HepG2 (cell line): ENCODE data around the gene PEAR1. TPM values are rescaled to one million over a fixed set of nuclear protein-coding genes. Genes with fewer than 3 reads are reported as not detected.

Experiments
- ATAC-seq: fragments of 200-7000 bp; cut with Tn5 transposase; 3 replicates; pipeline ENCODE4 v1.9.1; 2020; ENCODE audit warnings: mild to moderate bottlenecking, moderate library complexity
- BruUV-seq: library from RNA; stranded (reverse); fragments of 400-500 nt; replicated peaks from 2 replicates; lab custom pipeline; 2021; lab: Mats Ljungman, UMichigan
- CTCF ChIA-PET: fragments of 300-600 bp; formaldehyde crosslinking; extraction: SDS; loops from one replicate; lab custom pipeline; 2021; ENCODE audit warnings: low total read pairs, inconsistent platforms, low intra/inter-chr PET ratio; lab: Yijun Ruan, JAX
- POLR2A ChIA-PET: fragments of 350-600 bp; sonication (Branson Sonifier 250); formaldehyde crosslinking; loops from one replicate; lab custom pipeline; 2020; ENCODE audit warnings: antibody characterized with exemption, inconsistent platforms; lab: Yijun Ruan, JAX
- DNase-seq: peaks from one replicate; pipeline ENCODE4 v3.0.0-alpha.2; 2015; ENCODE audit warnings: low spot score
- FAIRE-seq: peaks from 3 replicates; lab custom pipeline; 2011; peaks lifted over from hg19 to GRCh38; lab: Jason Lieb, UNC
- H2AFZ ChIP-seq: one replicate; pipeline ENCODE4 v1.6.1; 2011; ENCODE audit warnings: low read length, inconsistent platforms
- H3K27ac ChIP-seq: fragments of 300-600 bp; 3 replicates; pipeline ENCODE4 v1.8.0; 2011; ENCODE audit warnings: mixed run types, mild to moderate bottlenecking, mixed read lengths, low read length, inconsistent platforms; ENCODE audit not compliant: insufficient read depth; ENCODE audit errors: extremely low read length
- H3K27me3 ChIP-seq, 2 experiments: fragments of 200-600 bp in 1 of 2; 2 replicates in 1 of 2; 3 replicates in 1 of 2; pipeline versions ENCODE4 v1.6.0 to v1.8.0; 2011; ENCODE audit warnings: low read length in 2 of 2, mild to moderate bottlenecking in 2 of 2, moderate library complexity in 2 of 2, inconsistent platforms in 1 of 2; ENCODE audit not compliant: insufficient read depth in 2 of 2, control insufficient read depth in 1 of 2
- H3K36me3 ChIP-seq, 2 experiments: fragments of 200-600 bp in 1 of 2; replicated peaks in 1 of 2; 2 replicates in 1 of 2; 3 replicates in 1 of 2; pipeline versions ENCODE4 v1.5.1 to v1.8.0; 2011; ENCODE audit warnings: low read length in 2 of 2, inconsistent platforms in 1 of 2; ENCODE audit not compliant: insufficient read depth in 2 of 2, control insufficient read depth in 1 of 2
- H3K4me1 ChIP-seq: 2 replicates; pipeline ENCODE4 v1.5.1; 2012; ENCODE audit warnings: low read length, inconsistent platforms; ENCODE audit not compliant: insufficient read depth
- H3K4me2 ChIP-seq: 2 replicates; pipeline ENCODE4 v1.6.0; 2011; ENCODE audit warnings: low read depth, low read length, inconsistent platforms
- H3K4me3 ChIP-seq, 3 experiments: fragments of 200-600 bp in 1 of 3; sonication (generic), shearing (Covaris generic) in 1 of 3; replicated peaks in 1 of 3; 2 replicates each; pipeline ENCODE4 v1.5.1; 2011 to 2016; ENCODE audit warnings: low read length in 3 of 3, inconsistent platforms in 2 of 3, low read depth in 2 of 3, mild to moderate bottlenecking in 2 of 3, control low read depth in 1 of 3, mixed read lengths in 1 of 3; ENCODE audit not compliant: insufficient read depth in 1 of 3
- H3K79me2 ChIP-seq: one replicate; pipeline ENCODE4 v1.6.1; 2011; ENCODE audit warnings: low read length, inconsistent platforms; ENCODE audit not compliant: insufficient read depth
- H3K9ac ChIP-seq: 2 replicates; pipeline ENCODE4 v1.6.0; 2011; ENCODE audit warnings: mild to moderate bottlenecking, low read depth, low read length, inconsistent platforms; ENCODE audit not compliant: insufficient read depth
- H3K9me3 ChIP-seq: 2 replicates; pipeline ENCODE4 v1.5.1; 2012; ENCODE audit warnings: mild to moderate bottlenecking, low read length
- H4K20me1 ChIP-seq: 2 replicates; pipeline ENCODE4 v1.6.0; 2011; ENCODE audit warnings: inconsistent platforms, mild to moderate bottlenecking, low read length, moderate library complexity; ENCODE audit not compliant: insufficient read depth
- IRX3 ChIP-seq: sonication (generic); formaldehyde crosslinking; IDR thresholded peaks from 2 replicates; pipeline ENCODE4 v1.8.1; 2023; ENCODE audit warnings: mild to moderate bottlenecking, low read depth, missing genetic modification reagents, borderline replicate concordance
- KDM2A ChIP-seq: sonication (generic); formaldehyde crosslinking; IDR thresholded peaks from 2 replicates; pipeline ENCODE4 v1.4.0; 2020; ENCODE audit warnings: low read depth, missing genetic modification reagents, borderline replicate concordance
- KDM3A ChIP-seq: IDR thresholded peaks from 2 replicates; pipeline ENCODE4 v1.6.1; 2018; ENCODE audit warnings: low read depth, missing compliant biosample characterization
- NFE2 ChIP-seq: sonication (generic); formaldehyde crosslinking; IDR thresholded peaks from 2 replicates; pipeline ENCODE4 v1.4.0; 2020; ENCODE audit warnings: missing genetic modification reagents
- RAD21 ChIP-seq: fragments of 450-650 bp; formaldehyde crosslinking; IDR thresholded peaks from 2 replicates; pipeline ENCODE4 v1.5.0; 2020; ENCODE audit warnings: mild to moderate bottlenecking
- RCOR2 ChIP-seq: IDR thresholded peaks from 2 replicates; pipeline ENCODE4 v1.6.1; 2016; ENCODE audit warnings: missing biosample characterization, missing genetic modification reagents
- RXRB ChIP-seq: IDR thresholded peaks from 2 replicates; pipeline ENCODE4 v1.6.1; 2016; ENCODE audit warnings: borderline replicate concordance, missing genetic modification reagents, missing compliant biosample characterization
- SMC3 ChIP-seq: IDR thresholded peaks from 2 replicates; pipeline ENCODE4 v1.6.1; 2011; ENCODE audit warnings: low read length, improper control_type of control experiment
- SP5 ChIP-seq: IDR thresholded peaks from 2 replicates; pipeline ENCODE4 v1.6.1; 2016; ENCODE audit warnings: low read depth, borderline replicate concordance
- STAG1 ChIP-seq: sonication (generic); formaldehyde crosslinking; IDR thresholded peaks from 2 replicates; pipeline ENCODE4 v1.4.0; 2020; ENCODE audit warnings: missing genetic modification reagents
- TBX2 ChIP-seq: sonication (generic); formaldehyde crosslinking; IDR thresholded peaks from 2 replicates; pipeline ENCODE4 v1.5.0; 2020; ENCODE audit warnings: missing genetic modification reagents, mild to moderate bottlenecking, borderline replicate concordance
- THAP11 ChIP-seq: IDR thresholded peaks from 2 replicates; pipeline ENCODE4 v1.6.1; 2016; ENCODE audit warnings: missing biosample characterization, missing genetic modification reagents
- XRCC5 ChIP-seq: fragments of 200-400 bp; formaldehyde crosslinking; optimal IDR thresholded peaks from 2 replicates; pipeline ENCODE3; 2017; ENCODE audit warnings: mild to moderate bottlenecking, low read length
- ZNF501 ChIP-seq: sonication (generic); formaldehyde crosslinking; IDR thresholded peaks from 2 replicates; pipeline ENCODE4 v1.5.1; 2020; ENCODE audit warnings: mild to moderate bottlenecking, moderate library complexity, missing genetic modification reagents
- WGBS: methylation state at CpG from one replicate; pipeline ENCODE4 v1.1.6; 2017; ENCODE audit warnings: low lambda C conversion rate; 5-methylcytosine and 5-hydroxymethylcytosine counted together
- in situ Hi-C: cut with HindIII; loops from 2 replicates; pipeline ENCODE4 v1.10.0; 2017; ENCODE audit warnings: low pct_unique_long_range_greater_than_20kb; ENCODE audit not compliant: extremely low pct_ligation_motif_present
- intact Hi-C: fragments of 100-400 bp; cut with micrococcal nuclease; formaldehyde crosslinking; loops from one replicate; pipeline ENCODE4 v1.10.0; 2022; ENCODE audit not compliant: unreplicated experiment
- polyA plus RNA-seq, 8 experiments: library from polyadenylated mRNA; depleted of rRNA in 3 of 8; stranded (reverse) in 7 of 8; unstranded in 1 of 8; fragments of >200 nt; fragmentation: Illumina TruSeq in 4 of 8; extraction: Trizol in 4 of 8; gene quantifications; 2 replicates each; pipeline versions ENCODE4 v1.2.1 to v1.2.3, GENCODE V29; 2011 to 2016; ENCODE audit warnings: low read depth in 4 of 8, missing spikeins in 1 of 8, mixed read lengths in 1 of 8; ENCODE audit not compliant: insufficient read depth in 1 of 8
- total RNA-seq, 5 experiments: library from RNA; depleted of rRNA; stranded (reverse); fragments of >200 nt; fragmentation: Illumina TruSeq; extraction: Trizol; gene quantifications; 2 replicates each; pipeline ENCODE4 v1.2.3, GENCODE V29; 2016; ENCODE audit warnings: low read depth in 1 of 5
- TF ChIP-seq, protein P1 (sequence below): sonication (generic); formaldehyde crosslinking; IDR thresholded peaks from 2 replicates; pipeline ENCODE4 v1.4.0; 2020; ENCODE audit warnings: missing genetic modification reagents, borderline replicate concordance
- TF ChIP-seq, protein P2 (sequence below): sonication (generic); formaldehyde crosslinking; IDR thresholded peaks from 2 replicates; pipeline ENCODE4 v1.4.0; 2020; ENCODE audit warnings: missing genetic modification reagents; ENCODE audit errors: not compliant biosample characterization
- TF ChIP-seq, protein P3 (sequence below), 2 experiments: sonication (generic) in 1 of 2; formaldehyde crosslinking in 1 of 2; IDR thresholded peaks; 2 replicates each; pipeline versions ENCODE4 v1.4.0 to v1.6.1; 2018 to 2020; ENCODE audit warnings: missing genetic modification reagents in 2 of 2, borderline replicate concordance in 1 of 2, low read depth in 1 of 2, mild to moderate bottlenecking in 1 of 2, missing biosample characterization in 1 of 2

The PEAR1 gene
- total and polyA plus RNA-seq, 2 of the 13 experiments (the other 11 are each of a cell fraction or from before 2014, with no cell fraction given), result 0.27 to 0.41 TPM

DNA sequence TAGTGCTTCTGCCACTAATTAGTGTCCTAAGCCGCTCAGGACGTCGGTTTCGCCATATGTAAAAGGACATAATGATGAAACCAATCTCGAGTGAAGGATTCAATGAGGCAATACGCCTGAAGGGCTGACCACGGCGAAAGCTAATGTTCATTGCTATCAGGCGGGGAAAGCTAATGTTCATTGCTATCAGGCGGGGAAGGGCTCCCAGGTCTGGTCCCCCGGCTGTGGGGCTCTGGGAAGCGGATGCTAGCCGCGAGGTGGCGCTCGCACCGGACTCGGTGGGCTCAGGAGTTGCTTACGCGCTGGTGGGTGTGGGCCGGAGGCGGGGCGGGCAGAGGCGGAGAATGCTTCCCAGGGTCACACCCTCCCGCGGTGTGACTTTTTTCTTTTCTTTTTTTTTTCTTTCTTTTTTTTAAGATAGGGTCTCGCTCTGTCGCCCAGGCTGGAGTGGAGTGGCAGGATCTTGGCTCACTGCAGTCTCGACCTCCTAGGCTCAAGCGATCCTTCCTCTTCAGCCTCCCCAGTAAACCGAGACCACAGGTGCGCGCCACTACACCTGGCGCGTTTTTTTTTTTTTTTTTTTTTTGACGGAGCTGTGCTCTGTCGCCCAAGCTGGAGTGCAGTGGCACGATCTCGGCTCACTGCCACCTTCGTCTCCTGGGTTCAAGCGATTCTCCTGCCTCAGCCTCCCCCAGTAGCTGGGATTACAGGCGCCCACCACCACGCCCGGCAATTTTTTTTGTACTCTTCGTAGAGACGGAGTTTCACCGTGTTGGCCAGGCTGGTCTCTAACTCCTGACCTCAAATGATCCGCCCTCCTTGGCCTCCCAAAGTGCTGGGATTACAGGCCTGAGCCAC is 1.1 kb upstream of the PEAR1 start:
- Histone ChIP-seq H2AFZ (no peak overlapping the region), H3K4me3 (0 out of 6 replicates have a peak overlapping the region, but pooled peaks of 1 of the 3 experiments have one; percentile 11), H3K4me2 (no peak overlapping the region; the same call in 1 of the 2 replicates), H3K27ac (no peak overlapping the region), H4K20me1 (no peaks in the 10 kb centered on the region), H3K9me3 (no peaks in the 10 kb centered on the region), H3K27me3 (peaks cover 4 to 68% of the 10 kb centered on the region in 2 experiments; a peak in 4 of 5 replicates), H3K4me1 (peaks cover 12% of the 10 kb centered on the region; the same call in 1 of the 2 replicates), H3K9ac (no peak overlapping the region), H3K36me3 (no peaks in the 10 kb centered on the region), H3K79me2 (no peaks in the 10 kb centered on the region)
- peak; percentile 64 for DNase-seq
- ChIA-PET POLR2A (no interaction called here), CTCF (interaction anchor here (0.6 to 2.8 kb wide), 7 partner anchors 9 to 182 kb away, joined by 3 to 23 read pairs (median 3); partner anchors contain the start of gene LRRC71)
- peak; percentile 95 for ATAC-seq
- intact Hi-C loops (loop anchor here (1.0 kb wide), 2 partner anchors 28 to 35 kb away; partner anchors contain the start of gene LRRC71), in situ Hi-C loops (loop anchor here (5.0 kb wide), 1 partner anchor 35 kb away; no protein-coding TSS in a partner anchor)
- no TSS peak for BruUV-seq
- FAIRE-seq, result peak; percentile 77
- 20% methylated on average over 41 of the region's 48 CpGs for WGBS
- TF ChIP-seq ZNF501 (CRISPR knock-in tag) (no peak), KDM2A (peak; percentile 81), SP5 (peak; percentile 62; the same call in 1 of the 2 replicates), RCOR2 (CRISPR knock-in tag) (no peak), XRCC5 (peak; percentile 90), TBX2 (no peak; the same call in 1 of the 2 replicates), NFE2 (CRISPR knock-in tag) (no peak), SMC3 (peak; percentile 38; the same call in 1 of the 2 replicates), IRX3 (CRISPR knock-in tag) (no peak), RAD21 (peak; percentile 70), RXRB (CRISPR knock-in tag) (0 out of 2 replicates have a peak, but pooled peaks have one; percentile 29), KDM3A (CRISPR knock-in tag) (no peak), THAP11 (0 out of 2 replicates have a peak, but pooled peaks have one; percentile 24), STAG1 (CRISPR knock-in tag) (peak; percentile 60)
- TF ChIP-seq, protein P1, sequence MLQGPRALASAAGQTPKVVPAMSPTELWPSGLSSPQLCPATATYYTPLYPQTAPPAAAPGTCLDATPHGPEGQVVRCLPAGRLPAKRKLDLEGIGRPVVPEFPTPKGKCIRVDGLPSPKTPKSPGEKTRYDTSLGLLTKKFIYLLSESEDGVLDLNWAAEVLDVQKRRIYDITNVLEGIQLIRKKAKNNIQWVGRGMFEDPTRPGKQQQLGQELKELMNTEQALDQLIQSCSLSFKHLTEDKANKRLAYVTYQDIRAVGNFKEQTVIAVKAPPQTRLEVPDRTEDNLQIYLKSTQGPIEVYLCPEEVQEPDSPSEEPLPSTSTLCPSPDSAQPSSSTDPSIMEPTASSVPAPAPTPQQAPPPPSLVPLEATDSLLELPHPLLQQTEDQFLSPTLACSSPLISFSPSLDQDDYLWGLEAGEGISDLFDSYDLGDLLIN, result no peak
- TF ChIP-seq, protein P2, sequence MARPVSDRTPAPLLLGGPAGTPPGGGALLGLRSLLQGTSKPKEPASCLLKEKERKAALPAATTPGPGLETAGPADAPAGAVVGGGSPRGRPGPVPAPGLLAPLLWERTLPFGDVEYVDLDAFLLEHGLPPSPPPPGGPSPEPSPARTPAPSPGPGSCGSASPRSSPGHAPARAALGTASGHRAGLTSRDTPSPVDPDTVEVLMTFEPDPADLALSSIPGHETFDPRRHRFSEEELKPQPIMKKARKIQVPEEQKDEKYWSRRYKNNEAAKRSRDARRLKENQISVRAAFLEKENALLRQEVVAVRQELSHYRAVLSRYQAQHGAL (CRISPR knock-in tag), result no peak
- TF ChIP-seq, protein P3, sequence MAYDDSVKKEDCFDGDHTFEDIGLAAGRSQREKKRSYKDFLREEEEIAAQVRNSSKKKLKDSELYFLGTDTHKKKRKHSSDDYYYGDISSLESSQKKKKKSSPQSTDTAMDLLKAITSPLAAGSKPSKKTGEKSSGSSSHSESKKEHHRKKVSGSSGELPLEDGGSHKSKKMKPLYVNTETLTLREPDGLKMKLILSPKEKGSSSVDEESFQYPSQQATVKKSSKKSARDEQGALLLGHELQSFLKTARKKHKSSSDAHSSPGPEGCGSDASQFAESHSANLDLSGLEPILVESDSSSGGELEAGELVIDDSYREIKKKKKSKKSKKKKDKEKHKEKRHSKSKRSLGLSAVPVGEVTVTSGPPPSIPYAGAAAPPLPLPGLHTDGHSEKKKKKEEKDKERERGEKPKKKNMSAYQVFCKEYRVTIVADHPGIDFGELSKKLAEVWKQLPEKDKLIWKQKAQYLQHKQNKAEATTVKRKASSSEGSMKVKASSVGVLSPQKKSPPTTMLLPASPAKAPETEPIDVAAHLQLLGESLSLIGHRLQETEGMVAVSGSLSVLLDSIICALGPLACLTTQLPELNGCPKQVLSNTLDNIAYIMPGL (CRISPR knock-in tag; IDR thresholded peaks at IDR 0.05; ENCODE audit: borderline replicate concordance in 1 of 2, low read depth in 1 of 2), result peak; percentile 51 to 64; a peak in 2 of 4 replicates
